ENCODE results near the gene CDK5RAP2. TPM values are rescaled to one million over a fixed set of nuclear protein-coding genes. Genes with fewer than 3 reads are reported as not detected.

CDK5RAP2 gene
- total RNA-seq, 1 donor from 2014 or later = 50.8 TPM

DNA sequence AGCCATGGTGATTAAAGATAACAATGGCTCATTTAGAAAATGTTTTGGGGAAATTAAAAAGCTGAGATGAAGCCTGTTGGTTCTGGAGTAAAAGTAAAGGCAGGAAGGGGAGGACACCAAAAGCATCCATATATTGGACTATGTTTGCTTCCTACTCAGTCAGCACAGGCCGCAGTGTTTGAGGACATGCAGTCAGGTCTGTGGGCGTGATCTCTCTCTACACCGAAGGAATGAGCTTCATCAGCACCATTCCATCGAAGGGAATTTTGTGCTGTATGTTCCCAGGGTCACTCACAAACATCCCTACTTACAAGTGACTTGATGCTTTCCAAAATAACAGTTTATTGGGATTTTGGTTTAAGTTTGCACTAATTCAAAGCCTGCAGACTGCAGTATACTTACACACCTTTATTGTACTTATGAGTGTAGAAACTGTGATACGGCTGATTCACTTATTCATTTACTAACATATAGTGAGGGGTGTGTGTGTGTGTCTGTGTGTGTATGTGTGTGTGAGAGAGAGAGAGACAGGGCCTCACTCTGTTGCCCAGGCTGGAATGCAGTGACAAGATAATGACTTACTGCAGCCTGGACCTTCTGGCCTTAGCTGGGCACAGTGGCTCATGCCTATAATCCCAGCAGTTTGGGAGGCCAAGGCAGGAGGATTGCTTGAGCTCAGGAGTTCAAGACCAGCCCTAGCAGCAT lies 13.4 kb upstream of the CDK5RAP2 start:
- peaks cover 1% of the 10 kb centered on the region for H3K27me3 Mint-ChIP-seq (ENCODE audit: unreplicated experiment)
- H3K36me3 Mint-ChIP-seq (ENCODE audit: low read depth, unreplicated experiment) = no peaks in the 10 kb centered on the region
- no peak overlapping the region for H3K4me3 Mint-ChIP-seq (ENCODE audit: unreplicated experiment)
- H3K27ac Mint-ChIP-seq (ENCODE audit: unreplicated experiment) = no peak overlapping the region
- H3K9me3 Mint-ChIP-seq (ENCODE audit: unreplicated experiment) = no peaks in the 10 kb centered on the region
- TF ChIP-seq, protein P1, sequence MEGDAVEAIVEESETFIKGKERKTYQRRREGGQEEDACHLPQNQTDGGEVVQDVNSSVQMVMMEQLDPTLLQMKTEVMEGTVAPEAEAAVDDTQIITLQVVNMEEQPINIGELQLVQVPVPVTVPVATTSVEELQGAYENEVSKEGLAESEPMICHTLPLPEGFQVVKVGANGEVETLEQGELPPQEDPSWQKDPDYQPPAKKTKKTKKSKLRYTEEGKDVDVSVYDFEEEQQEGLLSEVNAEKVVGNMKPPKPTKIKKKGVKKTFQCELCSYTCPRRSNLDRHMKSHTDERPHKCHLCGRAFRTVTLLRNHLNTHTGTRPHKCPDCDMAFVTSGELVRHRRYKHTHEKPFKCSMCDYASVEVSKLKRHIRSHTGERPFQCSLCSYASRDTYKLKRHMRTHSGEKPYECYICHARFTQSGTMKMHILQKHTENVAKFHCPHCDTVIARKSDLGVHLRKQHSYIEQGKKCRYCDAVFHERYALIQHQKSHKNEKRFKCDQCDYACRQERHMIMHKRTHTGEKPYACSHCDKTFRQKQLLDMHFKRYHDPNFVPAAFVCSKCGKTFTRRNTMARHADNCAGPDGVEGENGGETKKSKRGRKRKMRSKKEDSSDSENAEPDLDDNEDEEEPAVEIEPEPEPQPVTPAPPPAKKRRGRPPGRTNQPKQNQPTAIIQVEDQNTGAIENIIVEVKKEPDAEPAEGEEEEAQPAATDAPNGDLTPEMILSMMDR (IDR thresholded peaks at IDR 0.05; ENCODE audit: unreplicated experiment) = no peak
- H3K4me1 Mint-ChIP-seq (ENCODE audit: unreplicated experiment) = no peaks in the 10 kb centered on the region
- DNase-seq (ENCODE audit: low spot score) = no peak

DNA sequence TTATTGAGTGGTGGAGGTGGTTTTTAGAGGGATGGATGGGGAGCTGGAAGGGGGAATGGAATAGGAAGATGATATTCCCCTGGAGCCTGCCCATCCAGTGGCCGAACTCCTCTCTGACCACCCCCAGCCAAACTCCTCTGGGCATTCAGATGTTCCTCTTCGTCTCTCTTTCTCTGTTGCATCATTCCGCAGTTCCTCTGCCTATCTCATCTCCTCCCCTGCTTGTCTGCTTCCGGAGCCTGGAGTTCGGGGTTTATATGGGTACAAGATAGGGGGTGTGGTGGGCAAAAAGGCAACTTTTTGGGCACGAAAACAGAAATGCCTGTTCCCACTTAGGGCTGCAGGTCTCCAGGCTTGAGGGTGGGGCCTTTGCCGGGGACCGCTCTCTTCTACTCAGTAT lies 12.2 kb upstream of the CDK5RAP2 start:
- no peak overlapping the region for H3K27ac Mint-ChIP-seq (ENCODE audit: unreplicated experiment)
- H3K36me3 Mint-ChIP-seq (ENCODE audit: low read depth, unreplicated experiment) = no peaks in the 10 kb centered on the region
- H3K9me3 Mint-ChIP-seq (ENCODE audit: unreplicated experiment) = no peaks in the 10 kb centered on the region

DNA sequence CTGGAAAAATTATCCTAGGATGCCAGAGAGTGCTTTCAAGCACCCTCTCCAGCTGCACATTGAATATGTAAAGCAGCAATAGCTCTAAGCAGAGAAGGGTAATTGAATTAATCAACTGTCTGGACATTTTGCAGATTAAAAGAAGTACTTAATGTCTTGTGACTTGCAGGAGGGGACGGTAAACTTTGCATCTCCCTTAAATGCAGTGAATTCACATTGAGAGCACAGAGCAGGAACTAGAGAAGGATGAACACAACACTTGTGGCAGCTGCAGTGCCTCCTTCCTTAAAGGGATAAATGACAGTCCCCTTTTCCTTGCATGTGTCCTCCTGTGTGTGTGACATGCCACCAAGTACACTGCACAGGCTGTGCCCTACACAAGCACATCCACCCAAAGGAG lies 7.4 kb upstream of the CDK5RAP2 start:
- H3K36me3 Mint-ChIP-seq (ENCODE audit: low read depth, unreplicated experiment) = no peaks in the 10 kb centered on the region
- TF ChIP-seq, protein P1 (IDR thresholded peaks at IDR 0.05; ENCODE audit: unreplicated experiment) = no peak
- no peak for DNase-seq (ENCODE audit: low spot score)
- no peaks in the 10 kb centered on the region for H3K27me3 Mint-ChIP-seq (ENCODE audit: unreplicated experiment)
- no peaks in the 10 kb centered on the region for H3K4me1 Mint-ChIP-seq (ENCODE audit: unreplicated experiment)
- no peak overlapping the region for H3K4me3 Mint-ChIP-seq (ENCODE audit: unreplicated experiment)
- H3K9me3 Mint-ChIP-seq (ENCODE audit: unreplicated experiment) = no peaks in the 10 kb centered on the region
- H3K27ac Mint-ChIP-seq (ENCODE audit: unreplicated experiment) = no peak overlapping the region

More for the DNA sequence above, 12.2 kb upstream of the CDK5RAP2 start:
- no peaks in the 10 kb centered on the region for H3K4me1 Mint-ChIP-seq (ENCODE audit: unreplicated experiment)
- no peak for DNase-seq (ENCODE audit: low spot score)
- TF ChIP-seq, protein P1 (IDR thresholded peaks at IDR 0.05; ENCODE audit: unreplicated experiment) = no peak
- peaks cover 1% of the 10 kb centered on the region for H3K27me3 Mint-ChIP-seq (ENCODE audit: unreplicated experiment)
- H3K4me3 Mint-ChIP-seq (ENCODE audit: unreplicated experiment) = no peak overlapping the region

DNA sequence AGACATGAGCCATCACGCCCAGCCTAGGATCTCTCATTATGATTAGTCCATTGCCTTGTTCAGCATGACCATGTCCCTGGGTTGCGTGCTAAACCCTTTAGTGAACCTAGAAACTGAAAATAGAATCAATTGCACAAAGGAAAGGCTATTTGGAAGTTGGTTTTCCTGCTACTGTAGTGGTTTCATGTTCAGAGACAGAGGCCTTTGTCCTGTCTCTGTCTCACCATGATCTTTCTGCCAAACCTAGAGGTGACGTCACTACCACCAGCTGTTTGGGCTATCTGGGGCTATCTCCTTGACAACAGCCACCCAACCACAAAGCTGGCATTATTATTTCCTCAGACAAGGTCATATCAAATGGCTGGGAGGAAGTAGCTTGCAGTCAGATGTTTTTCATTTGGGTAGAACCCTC lies 4.0 kb upstream of the CDK5RAP2 start:
- Mint-ChIP-seq H3K27me3 (ENCODE audit: unreplicated experiment) (peaks cover 4% of the 10 kb centered on the region), H3K4me3 (ENCODE audit: unreplicated experiment) (no peak overlapping the region), H3K9me3 (ENCODE audit: unreplicated experiment) (no peaks in the 10 kb centered on the region), H3K27ac (ENCODE audit: unreplicated experiment) (no peak overlapping the region), H3K4me1 (ENCODE audit: unreplicated experiment) (peaks cover 8% of the 10 kb centered on the region), H3K36me3 (ENCODE audit: low read depth, unreplicated experiment) (peaks cover under 1% of the 10 kb centered on the region)
- DNase-seq (ENCODE audit: low spot score) = peak; percentile 10
- TF ChIP-seq, protein P1 (IDR thresholded peaks at IDR 0.05; ENCODE audit: unreplicated experiment) = no peak
